ENCODE measurements around the gene ADD3.
"Not testable (repeated sequence)": the region's sequence is repeated elsewhere in the genome, so short reads cannot be mapped to it uniquely, and the experiment has no call there.

The ADD3 gene

DNA sequence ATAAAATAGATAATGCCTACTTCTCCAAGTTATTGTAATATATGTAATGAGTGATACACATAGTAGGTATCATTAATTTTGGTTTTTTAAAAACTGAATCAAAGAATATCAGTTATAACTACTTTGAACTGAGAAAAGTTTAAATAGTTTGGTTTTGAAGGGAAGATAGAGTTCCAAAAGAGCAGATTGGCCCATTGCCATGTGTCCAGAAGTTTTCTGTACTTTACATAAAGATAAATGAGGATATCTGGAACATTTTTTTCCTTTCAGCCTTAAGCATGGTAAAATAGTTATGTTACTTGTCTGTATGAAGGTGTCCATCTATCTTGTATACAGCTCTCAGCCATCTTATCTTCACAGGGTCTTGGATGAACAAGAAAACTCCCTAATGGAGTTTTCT lies 101.7 kb downstream of the ADD3 start:
- no peak for DNase-seq (ENCODE audit: low read depth)

DNA sequence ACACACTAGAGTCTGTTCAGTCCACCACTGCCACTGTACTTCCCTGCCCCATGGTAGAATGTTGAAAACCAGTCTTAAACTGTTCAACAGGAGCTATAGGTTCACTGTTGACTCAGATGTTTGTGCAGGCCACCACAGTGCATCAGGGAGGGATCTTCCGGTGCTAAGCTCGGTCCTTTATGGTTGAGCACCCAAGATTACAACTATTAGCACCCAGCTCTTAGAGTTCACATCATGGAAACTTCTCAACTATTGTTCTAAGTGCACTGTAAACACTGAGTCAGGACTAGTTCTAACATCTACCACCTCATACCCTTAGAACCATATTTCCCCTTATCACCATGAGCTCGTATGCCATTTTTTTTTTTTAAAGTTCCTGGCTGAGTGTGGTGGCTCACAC lies 102.6 kb downstream of the ADD3 start:
- DNase-seq (ENCODE audit: low read depth): no peak

DNA sequence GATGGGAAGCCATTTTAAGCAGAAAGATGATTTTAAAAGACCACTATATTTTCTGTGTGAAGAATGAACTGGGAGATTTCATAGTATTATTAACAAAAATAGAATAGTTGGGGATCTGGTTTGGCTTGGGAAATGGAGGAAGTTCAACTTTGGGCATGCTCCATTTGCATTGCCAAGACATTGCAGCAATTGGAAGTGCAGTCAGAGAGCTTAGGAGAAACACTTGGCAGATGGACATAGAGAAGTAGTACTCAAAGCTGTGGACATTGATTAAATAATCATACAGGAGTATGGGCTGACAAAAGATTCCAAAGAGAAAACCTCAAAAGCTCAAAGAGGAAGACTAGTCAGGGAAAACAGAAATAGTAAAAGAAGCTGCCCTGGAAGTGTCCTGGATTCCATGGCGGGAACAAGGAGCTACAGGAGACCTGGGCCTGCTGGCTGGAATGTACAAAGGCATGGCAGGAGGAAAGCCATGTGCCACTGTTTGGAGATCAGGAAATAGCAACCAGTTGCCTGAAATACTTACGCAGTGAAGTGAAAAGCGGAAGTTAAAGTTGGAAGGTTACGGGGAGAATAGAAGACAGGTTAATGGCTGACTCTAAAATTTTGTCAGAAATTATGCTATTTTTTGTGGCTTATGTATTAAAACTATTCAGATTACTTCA lies 106.0 kb downstream of the ADD3 start:
- DNase-seq (ENCODE audit: low read depth): no peak

DNA sequence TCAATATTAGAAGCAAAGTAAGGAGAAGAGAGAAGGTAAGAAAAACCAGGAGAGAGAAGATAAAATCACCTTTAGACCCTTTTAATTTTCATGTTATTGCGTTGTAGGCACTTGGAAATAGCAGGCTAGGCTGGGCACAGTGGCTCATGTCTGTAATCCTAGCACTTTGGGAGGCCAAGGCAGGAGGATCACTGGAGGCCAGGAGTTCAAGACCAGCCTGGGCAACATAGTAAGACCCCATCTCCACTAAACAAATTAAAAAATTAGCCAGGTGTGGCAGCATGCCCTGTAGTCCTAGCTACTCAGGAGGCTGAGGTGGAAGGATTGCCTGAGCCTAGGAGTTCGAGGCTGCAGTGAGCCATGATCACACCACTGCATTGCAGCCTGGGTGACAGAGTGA lies 106.9 kb downstream of the ADD3 start:
- not testable (repeated sequence) for DNase-seq (ENCODE audit: low read depth)

DNA sequence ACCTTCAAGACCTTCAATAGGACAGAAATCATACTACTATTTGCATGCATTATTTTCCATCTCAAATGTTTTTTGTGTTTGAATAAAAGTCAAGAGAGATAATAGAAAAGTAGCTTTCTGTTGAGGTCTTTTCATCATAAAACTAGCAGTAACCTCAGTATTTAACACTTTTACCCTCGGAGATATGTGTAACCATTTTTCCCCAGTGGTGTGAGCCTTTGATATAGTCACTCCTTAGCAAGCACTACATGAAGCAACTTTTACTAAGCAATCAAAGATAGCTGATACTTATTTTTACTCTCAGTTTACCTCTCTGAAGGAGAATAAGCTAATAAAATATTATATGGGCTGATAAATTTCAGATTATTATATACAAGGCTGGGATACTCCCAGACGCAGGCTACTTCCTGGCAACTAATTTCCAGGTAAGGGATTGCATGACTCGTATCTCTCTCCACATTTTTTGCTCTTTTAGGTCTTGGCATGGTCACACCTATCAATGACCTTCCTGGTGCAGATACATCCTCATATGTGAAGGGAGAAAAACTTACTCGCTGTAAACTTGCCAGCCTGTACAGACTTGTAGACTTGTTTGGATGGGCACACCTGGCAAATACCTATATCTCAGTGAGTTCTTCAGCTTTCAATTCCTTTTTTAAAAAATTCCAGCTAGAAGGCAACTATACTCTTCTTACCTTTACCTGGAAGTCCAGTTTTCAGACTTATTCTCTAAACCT lies 108.2 kb downstream of the ADD3 start:
- no peak for DNase-seq (ENCODE audit: low read depth)

DNA sequence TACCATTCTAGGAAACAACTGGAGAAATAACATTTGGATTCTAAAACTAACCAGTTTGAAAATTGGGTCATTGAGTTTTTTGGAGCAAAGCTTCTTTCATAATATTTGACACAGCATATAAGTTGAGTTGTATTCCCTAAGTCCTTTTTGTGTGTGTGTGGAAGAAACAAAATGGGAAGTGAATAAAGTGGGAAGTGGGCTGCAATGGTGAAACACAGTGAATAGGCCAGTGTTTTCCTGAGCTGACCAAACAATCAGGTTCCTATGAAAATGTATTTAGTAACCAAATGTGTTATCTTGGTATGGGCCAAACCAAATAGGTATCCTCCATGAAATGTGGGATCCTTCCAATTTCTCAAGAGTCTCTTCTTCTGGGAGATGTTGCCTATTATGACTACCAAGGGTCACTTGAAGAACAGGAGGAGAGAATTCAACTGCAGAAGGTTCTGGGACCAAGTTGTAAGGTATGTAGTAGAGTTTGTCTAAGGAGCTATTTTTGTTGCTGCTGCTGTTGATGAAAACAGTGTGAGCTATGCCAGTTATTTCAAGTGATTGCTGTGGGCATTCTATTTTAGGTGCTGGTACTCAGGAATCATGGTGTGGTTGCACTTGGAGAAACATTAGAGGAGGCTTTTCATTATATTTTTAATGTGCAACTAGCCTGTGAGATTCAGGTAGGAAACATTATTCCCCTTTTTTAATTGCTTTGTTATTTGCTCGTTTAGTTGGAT lies 111.3 kb downstream of the ADD3 start:
- no peak for DNase-seq (ENCODE audit: low read depth)

DNA sequence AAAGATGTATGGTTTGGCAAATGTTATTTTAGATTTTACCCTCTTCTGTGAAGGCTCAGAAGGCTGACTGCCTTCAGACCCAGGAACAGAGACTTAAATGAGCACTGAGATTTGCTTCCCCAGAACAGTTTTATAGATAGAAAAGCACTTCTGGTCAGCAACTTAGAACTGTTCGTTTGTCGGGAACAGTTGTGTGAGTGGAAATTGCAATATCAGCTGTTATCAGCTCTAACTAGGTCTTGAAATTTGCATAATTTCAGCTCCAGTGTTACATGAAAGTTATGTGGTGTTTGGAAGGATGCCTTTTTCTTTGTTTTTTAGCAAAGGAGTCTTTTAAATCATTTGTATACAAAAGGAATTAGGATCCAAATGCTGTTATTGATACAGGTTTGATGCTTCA lies 115.8 kb downstream of the ADD3 start:
- DNase-seq (ENCODE audit: low read depth): no peak

DNA sequence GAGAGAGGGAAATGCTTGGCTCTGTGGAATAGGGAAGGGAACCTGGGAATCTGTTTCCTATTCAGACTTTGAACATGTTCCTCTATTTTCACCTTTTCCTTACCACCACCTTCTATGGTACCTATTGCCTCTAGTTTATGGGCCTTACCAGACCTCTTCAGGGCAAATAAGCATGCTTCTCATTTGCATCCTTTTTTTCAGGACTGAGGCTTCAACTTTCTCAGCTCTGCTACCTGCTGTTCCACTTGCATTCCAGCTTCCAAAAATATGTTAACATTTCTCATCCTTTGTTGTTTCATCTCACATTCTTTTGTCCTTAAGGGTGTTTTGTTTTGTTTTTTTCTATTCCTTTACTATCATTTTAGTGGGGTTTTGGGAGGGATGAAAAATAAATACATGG lies 121.7 kb downstream of the ADD3 start:
- no peak for DNase-seq (ENCODE audit: low read depth)

DNA sequence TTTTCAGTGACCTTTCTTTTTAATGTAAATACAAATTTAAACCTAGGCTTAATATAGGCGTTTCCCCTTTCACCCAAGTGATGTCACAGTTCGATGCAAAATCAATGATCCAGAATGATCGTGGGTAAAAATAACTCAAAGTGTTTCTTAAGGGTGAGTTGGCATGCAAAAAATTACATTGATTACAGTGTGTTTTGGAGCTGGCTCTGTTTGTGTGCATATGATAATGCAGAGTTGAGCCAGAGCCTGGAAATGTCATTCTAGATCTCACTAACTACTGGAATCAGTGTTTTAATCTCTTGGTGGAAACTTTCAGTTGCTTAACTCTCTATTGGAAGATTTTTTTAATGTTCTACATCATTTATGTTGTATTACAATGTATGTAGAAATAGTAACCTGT lies 127.1 kb downstream of the ADD3 start:
- DNase-seq (ENCODE audit: low read depth): no peak

DNA sequence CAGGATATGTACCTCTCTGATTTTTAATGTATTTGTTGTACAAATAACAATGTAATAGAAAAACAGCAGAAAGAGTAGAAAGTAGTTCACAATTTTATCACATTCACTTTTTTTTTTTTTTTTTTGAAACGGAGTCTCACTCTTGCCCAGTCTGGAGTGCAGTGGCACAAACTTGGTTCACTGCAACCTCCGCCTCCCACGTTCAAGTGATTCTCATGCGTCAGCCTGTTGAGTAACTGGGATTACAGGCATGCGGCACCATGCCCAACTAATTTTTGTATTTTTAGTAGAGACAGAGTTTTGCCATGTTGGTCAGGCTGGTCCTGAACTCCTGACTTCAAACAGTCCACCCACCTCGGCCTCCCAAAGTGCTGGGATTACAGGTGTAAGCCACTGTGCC lies 128.1 kb downstream of the ADD3 start:
- DNase-seq (ENCODE audit: low read depth): not testable (repeated sequence)

DNA sequence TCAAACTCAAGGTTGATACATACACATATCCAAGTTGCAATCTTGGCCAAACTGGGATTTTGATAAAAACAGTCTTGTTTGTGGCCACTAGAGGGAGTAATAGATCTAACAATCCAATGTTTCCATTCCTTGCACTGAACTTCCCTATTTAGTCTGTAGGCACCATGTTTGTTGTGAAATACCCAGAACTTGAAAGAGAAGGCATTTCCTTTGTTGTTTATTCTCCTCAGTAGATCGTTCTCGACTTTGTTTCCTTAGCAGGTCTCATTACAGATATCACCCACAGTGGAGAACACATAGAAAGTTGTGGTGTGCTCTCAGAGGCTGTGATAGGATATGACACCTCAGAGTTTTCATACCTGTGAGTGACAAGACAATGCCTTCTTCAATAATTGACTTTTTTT lies 129.4 kb downstream of the ADD3 start:
- DNase-seq (ENCODE audit: low read depth): peak; percentile 15

DNA sequence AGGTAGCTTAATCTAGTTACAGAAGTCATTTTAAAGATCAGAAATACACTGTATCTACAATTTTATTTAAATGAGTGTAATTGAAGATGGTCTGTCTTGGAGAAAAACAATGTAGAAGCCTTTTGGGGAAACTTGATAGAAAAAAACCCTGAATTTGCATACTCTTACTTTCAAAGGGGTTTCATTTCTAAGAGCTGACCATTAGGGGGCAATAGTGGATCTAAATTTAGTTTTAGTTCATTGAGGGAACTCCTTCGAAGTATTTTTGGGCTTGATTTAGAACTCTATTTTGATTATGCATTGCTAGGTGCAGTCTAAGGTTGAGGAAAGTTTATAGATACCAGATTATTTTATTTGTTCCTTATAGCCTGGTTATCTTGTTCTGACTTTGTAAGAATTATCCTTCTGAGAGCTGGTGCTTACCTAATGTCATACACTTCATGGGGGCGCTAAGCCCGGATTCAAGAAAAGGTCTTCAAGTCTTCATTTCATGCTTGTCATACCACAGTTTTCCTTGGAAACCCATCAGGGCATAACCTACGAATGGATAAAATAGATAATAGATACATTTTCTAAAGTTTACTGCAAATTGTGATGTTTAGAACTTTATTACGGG lies 130.5 kb downstream of the ADD3 start:
- DNase-seq (ENCODE audit: low read depth): no peak

DNA sequence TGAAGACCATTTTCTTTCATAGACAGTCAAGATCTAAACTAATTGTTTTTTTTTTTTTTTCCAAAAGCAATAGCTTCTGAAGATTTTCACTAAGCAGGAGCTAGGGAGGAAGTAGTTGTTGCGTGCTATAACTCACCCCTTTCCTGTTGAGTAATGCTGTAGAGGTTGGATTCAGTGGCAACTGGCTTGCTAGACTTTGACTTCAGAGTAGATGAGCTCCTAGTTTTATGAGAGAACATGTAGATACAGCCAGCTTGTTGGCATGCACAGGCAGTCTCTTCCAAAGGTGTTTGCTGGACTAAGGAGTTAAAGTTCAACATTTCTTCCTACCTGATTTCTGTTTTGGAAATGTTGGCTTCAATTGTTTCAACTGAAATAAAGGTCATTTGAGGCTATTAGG lies 133.4 kb downstream of the ADD3 start:
- DNase-seq (ENCODE audit: low read depth): no peak

DNA sequence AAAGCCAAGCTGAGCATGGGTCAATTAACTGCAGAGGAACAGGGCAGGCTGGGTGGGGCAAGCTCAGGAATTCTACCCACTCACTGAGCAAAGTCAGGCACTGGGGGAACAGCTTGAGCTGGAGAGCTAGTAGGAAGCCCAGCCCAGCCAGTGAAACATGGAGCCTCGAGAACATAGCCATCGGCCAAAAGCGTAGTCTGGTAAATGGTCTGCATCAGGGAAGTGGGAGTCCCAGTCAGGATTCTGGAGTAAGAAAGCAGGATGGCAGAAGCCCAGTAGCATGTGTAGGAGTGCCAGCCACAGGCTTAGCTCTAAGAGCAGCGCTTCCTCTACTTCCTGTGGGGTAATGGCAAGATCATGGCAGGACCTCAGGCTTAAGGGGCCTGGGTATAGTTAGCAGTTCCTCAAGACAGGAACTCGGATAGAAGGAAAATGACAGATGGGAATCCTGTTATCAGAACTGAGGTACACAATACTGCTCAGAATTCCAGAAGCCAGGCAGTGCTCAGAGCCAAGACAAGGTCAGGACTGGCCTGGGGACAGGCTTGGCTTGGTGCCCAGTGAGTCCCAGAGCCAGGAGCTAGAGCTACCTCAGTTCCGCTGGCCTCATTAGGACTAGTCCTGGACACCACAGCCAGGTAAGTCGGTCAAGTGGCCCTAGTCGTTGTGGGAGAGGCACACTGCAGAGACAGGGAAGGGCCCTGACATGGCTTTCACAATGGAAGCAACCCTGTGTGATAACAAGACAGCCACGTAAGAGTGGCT lies 134.3 kb downstream of the ADD3 start:
- no peak for DNase-seq (ENCODE audit: low read depth)

DNA sequence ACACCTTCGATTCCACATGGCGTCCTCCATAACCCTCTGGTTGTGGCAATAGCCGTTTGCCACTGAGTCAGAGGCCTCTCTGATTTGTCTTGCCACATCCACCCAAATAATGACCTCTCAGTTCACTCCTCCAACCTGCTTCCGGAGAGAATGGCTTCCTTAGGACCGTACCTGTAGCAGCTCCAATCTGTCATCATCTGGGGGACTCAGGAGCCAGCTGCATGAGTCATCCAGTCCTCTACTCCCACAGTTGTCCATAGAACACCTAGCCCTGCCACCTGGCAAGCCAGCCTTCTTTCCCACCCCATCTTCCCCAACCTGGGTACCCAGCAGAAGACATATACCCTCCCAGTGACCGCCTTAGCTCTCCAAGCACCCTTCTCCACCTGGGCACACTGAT lies 135.2 kb downstream of the ADD3 start:
- DNase-seq (ENCODE audit: low read depth): no peak

DNA sequence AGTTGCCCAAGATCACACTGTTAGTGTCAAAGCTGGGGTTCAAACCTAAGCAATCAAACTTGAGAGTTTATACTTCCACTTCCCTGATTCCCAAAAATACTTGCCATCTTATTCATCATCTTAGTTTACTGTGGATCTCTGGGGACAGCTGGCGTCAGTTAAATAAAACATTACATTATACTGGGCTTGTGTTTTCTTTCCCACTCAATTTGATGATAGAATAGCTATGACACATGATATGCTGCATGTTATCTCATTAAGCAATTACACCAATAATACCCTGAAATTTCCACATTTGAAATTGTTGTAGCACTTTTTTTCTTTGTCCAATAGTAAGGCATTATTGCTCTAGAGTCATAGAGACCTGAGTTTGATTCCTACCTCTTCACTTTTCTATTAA lies 136.7 kb downstream of the ADD3 start:
- DNase-seq (ENCODE audit: low read depth): no peak

DNA sequence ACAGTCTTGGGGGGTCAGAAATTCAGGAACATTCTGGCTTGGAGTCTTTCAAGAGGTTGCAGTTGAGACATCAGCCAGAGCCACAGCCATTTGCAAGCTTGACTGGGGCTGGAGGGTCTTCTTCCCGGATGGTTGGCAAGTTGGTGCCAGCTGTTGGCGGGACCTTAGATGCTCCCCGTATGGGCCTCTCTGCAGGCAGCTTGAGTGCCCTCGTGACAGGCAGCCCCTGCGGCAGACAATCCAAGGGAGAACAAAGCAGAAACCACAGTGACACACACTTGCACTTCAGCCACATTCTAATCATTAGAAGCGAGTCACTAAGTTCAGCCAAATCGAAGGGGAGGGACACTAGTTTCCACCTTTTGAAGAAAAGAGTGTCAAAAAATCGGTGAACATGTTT lies 140.2 kb downstream of the ADD3 start:
- DNase-seq (ENCODE audit: low read depth): no peak

DNA sequence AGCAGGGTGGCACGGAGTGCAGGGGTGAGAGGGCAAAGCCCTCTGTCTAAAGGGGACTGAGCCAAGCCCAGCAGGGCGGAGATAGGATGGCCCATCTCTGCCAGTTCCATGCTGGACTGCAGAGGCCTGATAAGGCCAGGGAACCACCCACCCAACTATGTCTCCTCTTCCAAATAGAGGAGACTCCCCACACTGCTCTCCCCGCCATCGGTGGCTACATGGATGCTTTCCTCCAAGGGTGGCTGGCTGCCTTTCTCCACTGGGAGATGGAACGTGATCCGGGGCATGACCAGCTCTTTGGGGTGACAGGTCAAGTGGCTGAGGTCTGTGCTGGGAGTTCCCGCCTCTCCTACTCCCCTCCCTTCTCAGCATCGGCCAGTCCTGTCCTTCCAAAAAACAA lies 141.5 kb downstream of the ADD3 start:
- no peak for DNase-seq (ENCODE audit: low read depth)

DNA sequence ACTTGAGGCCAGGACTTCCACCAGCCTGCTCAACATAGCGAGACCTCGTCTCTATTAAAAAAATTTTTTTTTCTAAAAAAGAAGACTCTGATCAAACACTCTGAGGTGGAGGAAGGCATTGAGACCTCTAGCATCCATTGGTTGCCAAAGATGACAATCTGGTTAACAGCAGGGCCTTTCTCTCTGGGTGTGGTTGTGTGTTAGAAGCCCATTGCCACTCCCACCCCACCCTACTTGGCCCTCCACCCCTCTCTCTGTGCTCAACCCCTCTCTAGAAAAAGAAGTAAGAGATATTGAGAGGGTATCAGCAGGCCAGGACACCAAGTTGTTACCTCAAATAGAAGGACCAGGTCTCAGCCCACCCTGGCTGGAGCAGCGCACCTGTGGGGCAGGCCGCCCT lies 142.3 kb downstream of the ADD3 start:
- no peak for DNase-seq (ENCODE audit: low read depth)

DNA sequence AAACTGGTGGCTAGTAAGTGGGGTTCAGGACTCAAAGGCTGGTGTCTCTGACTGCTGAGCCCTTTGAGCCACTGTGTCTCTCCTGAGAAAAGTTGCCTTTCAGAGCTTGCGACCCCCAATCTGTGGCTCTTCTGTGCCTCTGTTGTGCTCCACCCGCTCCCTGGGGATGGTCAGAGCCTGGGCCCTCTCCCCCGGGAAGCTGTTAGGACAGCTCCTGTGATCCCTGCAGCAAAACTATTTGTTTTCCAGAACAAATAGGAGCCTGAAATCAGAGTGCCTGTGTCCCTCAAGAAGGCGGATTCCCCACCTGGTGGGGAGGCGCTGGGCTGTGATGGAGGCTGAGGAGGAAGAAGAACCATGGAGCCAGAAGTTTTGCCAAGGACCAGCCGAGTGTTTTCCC lies 143.2 kb downstream of the ADD3 start:
- no peak for DNase-seq (ENCODE audit: low read depth)

DNA sequence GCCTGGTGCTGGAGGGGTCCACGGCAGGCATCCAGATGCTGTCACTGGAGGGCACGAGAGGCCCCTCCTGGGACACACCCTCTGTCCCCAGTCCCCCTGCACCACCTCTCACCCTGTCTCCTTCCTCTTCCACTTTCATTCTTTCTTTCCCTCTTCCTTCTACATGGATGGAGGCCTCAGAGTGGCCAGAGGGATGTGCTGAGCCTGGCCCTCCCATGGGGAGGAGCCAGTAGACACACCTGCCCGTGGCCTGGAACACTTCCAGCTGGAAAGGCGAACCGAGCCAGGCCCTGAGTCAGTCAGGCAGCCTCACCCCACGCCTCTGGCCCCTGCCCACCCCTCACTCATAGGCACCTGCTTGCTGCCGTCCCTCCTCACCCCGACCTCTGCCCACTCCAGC lies 143.7 kb downstream of the ADD3 start:
- DNase-seq (ENCODE audit: low read depth): no peak

DNA sequence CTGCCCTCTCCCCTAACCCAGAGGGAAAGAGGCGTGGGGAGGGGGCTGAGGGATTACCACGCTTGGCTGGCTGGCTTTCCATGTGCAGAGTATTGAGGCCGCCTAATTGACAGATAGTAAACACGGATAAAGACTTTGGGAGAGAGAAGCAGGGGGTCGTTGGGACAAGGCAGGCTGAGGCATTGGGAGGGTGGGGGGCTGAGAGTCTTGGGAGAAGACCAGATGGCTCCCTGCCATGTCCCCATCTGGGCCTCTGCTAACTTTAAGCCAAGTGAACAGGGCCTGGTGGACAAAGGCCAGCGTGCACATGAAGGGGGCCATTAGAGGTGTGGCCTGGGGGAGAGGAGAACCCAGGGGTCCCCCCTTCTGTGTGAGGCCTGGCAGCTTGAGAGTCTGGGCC lies 144.2 kb downstream of the ADD3 start:
- no peak for DNase-seq (ENCODE audit: low read depth)
